ENCODE results near the gene TBC1D23. TPM values are rescaled to one million over a fixed set of nuclear protein-coding genes. Genes with fewer than 3 reads are reported as not detected.

The TBC1D23 gene
- total and polyA plus RNA-seq, 9 of the 15 experiments (the other 6 are each of a cell fraction or from before 2014, with no cell fraction given) = 23.4 to 85.8 (median 43.7) TPM

- DNase-seq (ENCODE audit: extremely low read depth in 1 of 4, low spot score in 3 of 4) = peak; percentile 14 to 71 (median 42)
- H3K4me2 ChIP-seq (ENCODE audit: insufficient read depth, low read length) = no peak overlapping the region
- intact Hi-C loops (cut with micrococcal nuclease) = loop anchor here (1.0 kb wide), 2 partner anchors 185 to 411 kb away; no protein-coding TSS in a partner anchor
- H3K27me3 ChIP-seq (ENCODE audit: control insufficient read depth in 2 of 2, insufficient read depth in 2 of 2, low read length in 2 of 2) = no peaks in the 10 kb centered on the region
- no peaks in the 10 kb centered on the region for H3K9me1 ChIP-seq (ENCODE audit: control insufficient read depth, insufficient read depth, low read length)
- H3K79me2 ChIP-seq (ENCODE audit: control insufficient read depth, insufficient read depth, low read length) = no peaks in the 10 kb centered on the region
- no peak overlapping the region for H3K27ac ChIP-seq (ENCODE audit: extremely low read depth, low read depth, low read length)
- H2AFZ ChIP-seq (ENCODE audit: low read depth, low read length) = no peak overlapping the region
- BruUV-seq (replicated peaks) = no TSS peak
- 28% methylated on average over 7 of the region's 7 CpGs for WGBS (ENCODE audit: insufficient coverage, low coverage, missing lambda C conversion rate)
- no peaks in the 10 kb centered on the region for H4K20me1 ChIP-seq (replicated peaks; ENCODE audit: control insufficient read depth, insufficient read depth, low read length)
- H3K9me3 ChIP-seq (replicated peaks; ENCODE audit: control insufficient read depth, insufficient read depth, low read depth, low read length) = no peaks in the 10 kb centered on the region
- H3K4me1 ChIP-seq (replicated peaks in 1 of 2; ENCODE audit: control insufficient read depth in 2 of 2, insufficient read depth in 2 of 2, low read length in 2 of 2) = peaks cover 0 to 6% of the 10 kb centered on the region in 2 experiments; a peak in 3 of 5 replicates
- peak; percentile 94 for ATAC-seq
- in situ Hi-C loops (cut with MboI) = loop anchor here (5.0 to 10.0 kb wide), 2 partner anchors 179 to 422 kb away; no protein-coding TSS in a partner anchor
- FAIRE-seq = peak; percentile 60
- H3K36me3 ChIP-seq (ENCODE audit: control insufficient read depth, insufficient read depth, low read length) = no peaks in the 10 kb centered on the region
- POLR2A ChIA-PET = interaction anchor here (0.5 to 1.0 kb wide), 4 partner anchors 10 to 185 kb away, joined by 3 read pairs; no protein-coding TSS in a partner anchor
- H3K4me3 ChIP-seq = no peak overlapping the region
- H3K9ac ChIP-seq (ENCODE audit: insufficient read depth in 1 of 2, low read depth in 2 of 2, low read length in 2 of 2) = no peak overlapping the region
- CTCF ChIA-PET (ENCODE audit: low intra/inter-chr PET ratio) = interaction anchor here (0.6 to 1.9 kb wide), 4 partner anchors 186 to 583 kb away, joined by 3 to 17 read pairs (median 8); no protein-coding TSS in a partner anchor
- TF ChIP-seq CTCF (IDR thresholded peaks at IDR 0.05 in 2 of 3, conservative IDR thresholded peaks at IDR 0.05 in 1 of 3; ENCODE audit: insufficient read depth in 2 of 3, low read depth in 1 of 3, low read length in 3 of 3) = peak; percentile 66 to 79 (median 78)
- TF ChIP-seq ARHGAP35 (IDR thresholded peaks at IDR 0.05; ENCODE audit: partially characterized antibody) = no peak
- no peak for TF ChIP-seq KAT2B (IDR thresholded peaks at IDR 0.05; ENCODE audit: low read depth, low read length)
- TF ChIP-seq E4F1 (CRISPR knock-in tag; IDR thresholded peaks at IDR 0.05; ENCODE audit: borderline replicate concordance) = no peak
- TF ChIP-seq ARID2 (IDR thresholded peaks at IDR 0.05) = peak; percentile 43; the same call in 1 of the 2 replicates
- no peak for TF ChIP-seq ZNF655 (CRISPR knock-in tag; IDR thresholded peaks at IDR 0.05)
- no peak for TF ChIP-seq ILK (tag; IDR thresholded peaks at IDR 0.05; ENCODE audit: borderline replicate concordance, low read depth)
- no peak for TF ChIP-seq IRF9 (tag; IDR thresholded peaks at IDR 0.05)
- no peak for TF ChIP-seq ZNF592 (IDR thresholded peaks at IDR 0.05)
Measured at GRCh38 chr3:100254168-100254777, 6.5 kb upstream of the TBC1D23 start.

Data from K562 (cell line).